SJCRH30 (cell line): ENCODE results near the gene AK1. TPM values are rescaled to one million over a fixed set of nuclear protein-coding genes. Genes with fewer than 3 reads are reported as not detected.
A peak's percentile ranks its signal among the peaks of the same experiment; 100 is the strongest.

ENCODE experiments used
- DNase-seq, 2 experiments: peaks; one replicate each; pipeline ENCODE4 v3.0.0-alpha.2; 2015 to 2020
- H3K27ac ChIP-seq: fragments of 250-450 bp; sonication (Bioruptor Pico); 2 replicates; pipeline ENCODE4 v1.5.1; 2020; ENCODE audit warnings: mild to moderate bottlenecking, moderate library complexity
- H3K27me3 ChIP-seq: fragments of 250-450 bp; sonication (Bioruptor Pico); 2 replicates; pipeline ENCODE4 v1.5.1; 2020; ENCODE audit warnings: mild to moderate bottlenecking, moderate library complexity
- H3K36me3 ChIP-seq: fragments of 250-450 bp; sonication (Bioruptor Pico); 2 replicates; pipeline ENCODE4 v1.5.1; 2020; ENCODE audit warnings: mild to moderate bottlenecking, moderate library complexity
- H3K4me1 ChIP-seq: fragments of 250-450 bp; sonication (Bioruptor Pico); 2 replicates; pipeline ENCODE4 v1.5.1; 2020; ENCODE audit warnings: mild to moderate bottlenecking, moderate library complexity
- H3K4me3 ChIP-seq: fragments of 250-450 bp; sonication (Bioruptor Pico); 2 replicates; pipeline ENCODE4 v1.5.1; 2020; ENCODE audit warnings: mild to moderate bottlenecking, moderate library complexity
- H3K9me3 ChIP-seq: fragments of 250-450 bp; sonication (Bioruptor Pico); replicated peaks from 2 replicates; pipeline ENCODE4 v1.5.1; 2020; ENCODE audit warnings: mild to moderate bottlenecking, moderate library complexity
- total RNA-seq: library from RNA; depleted of rRNA; stranded (reverse); fragments of >200 nt; shearing (Covaris generic); gene quantifications from 2 replicates; pipeline ENCODE4 v1.2.3, GENCODE V29; 2014; rRNA removed

Gene AK1, protein sequence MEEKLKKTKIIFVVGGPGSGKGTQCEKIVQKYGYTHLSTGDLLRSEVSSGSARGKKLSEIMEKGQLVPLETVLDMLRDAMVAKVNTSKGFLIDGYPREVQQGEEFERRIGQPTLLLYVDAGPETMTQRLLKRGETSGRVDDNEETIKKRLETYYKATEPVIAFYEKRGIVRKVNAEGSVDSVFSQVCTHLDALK
- 31.4 and 36.4 TPM in 2 replicates for total RNA-seq

GRCh38 chr9:127877566-127877998, at the start of gene AK1:
Gene AK1 (minus strand): TSS chr9:127877675. CDS start chr9:127874617, 3,058 bp downstream.
- Histone ChIP-seq H3K4me1 (peaks cover 6% of the 10 kb centered on the region), H3K36me3 (no peaks in the 10 kb centered on the region), H3K4me3 (peak within 1 kb of the TSS; percentile 66), H3K27ac (peak within 1 kb of the TSS; percentile 21; the same call in 1 of the 2 replicates), H3K27me3 (no peaks in the 10 kb centered on the region), H3K9me3 (no peaks in the 10 kb centered on the region)
- DNase-seq = peak; percentile 77 to 80

- Histone ChIP-seq H3K27ac (no peak overlapping the region), H3K4me1 (peaks cover 14% of the 10 kb centered on the region; the same call in 1 of the 2 replicates), H3K9me3 (no peaks in the 10 kb centered on the region), H3K4me3 (no peak overlapping the region), H3K27me3 (peaks cover 31% of the 10 kb centered on the region), H3K36me3 (no peaks in the 10 kb centered on the region)
- DNase-seq = no peak
Measured at GRCh38 chr9:127926906-127927200, 49.4 kb upstream of the AK1 start.

DNA sequence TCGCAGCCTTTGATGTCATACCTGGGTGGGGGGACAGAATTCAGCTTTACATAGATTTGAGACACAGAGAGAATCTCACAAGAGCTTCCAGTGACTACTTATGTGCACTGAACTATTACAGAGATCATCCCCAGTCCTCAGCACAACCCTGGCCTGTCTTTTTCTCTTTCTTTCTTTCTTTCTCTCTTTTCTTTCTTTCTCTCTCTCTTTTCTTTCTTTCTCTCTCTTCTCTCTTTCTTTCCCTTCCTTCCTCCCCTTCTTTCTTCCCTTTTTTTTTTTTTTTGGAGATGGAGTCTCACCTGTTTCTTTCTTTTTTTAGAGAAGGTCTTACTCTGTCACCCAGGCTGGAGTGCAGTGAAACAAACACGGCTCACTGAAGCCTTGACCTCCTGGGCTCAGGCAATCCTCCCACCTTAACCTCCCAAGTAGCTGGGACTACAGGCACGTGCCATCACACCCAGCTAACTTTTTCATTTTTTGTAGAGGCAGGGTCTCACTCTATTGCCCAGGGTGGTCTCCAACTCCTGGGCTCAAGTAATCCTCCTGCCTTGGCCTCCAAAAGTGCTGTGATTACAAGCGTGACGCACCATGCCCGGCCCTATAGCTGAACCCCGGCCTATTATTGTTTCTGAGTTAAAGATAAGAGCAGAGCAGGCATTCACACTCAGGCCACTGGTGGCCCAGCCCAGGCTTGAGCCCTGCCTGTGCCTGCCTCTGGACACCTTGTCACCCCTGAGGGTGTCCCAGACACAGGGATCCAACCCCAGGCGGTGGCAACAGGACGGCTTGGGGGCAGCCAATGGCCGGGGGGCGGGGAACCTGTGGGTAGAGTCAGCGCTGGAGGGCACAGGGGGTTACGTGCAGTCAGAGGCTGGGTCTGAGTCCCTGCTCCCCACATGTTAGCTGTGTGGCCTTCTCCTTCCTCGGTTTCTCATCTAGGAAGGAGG, 48.8 kb upstream of the AK1 start:
- Histone ChIP-seq H3K9me3 (no peaks in the 10 kb centered on the region), H3K27me3 (peaks cover 31% of the 10 kb centered on the region), H3K27ac (no peak overlapping the region), H3K4me3 (no peak overlapping the region), H3K4me1 (peaks cover 8% of the 10 kb centered on the region; the same call in 1 of the 2 replicates), H3K36me3 (no peaks in the 10 kb centered on the region)
- DNase-seq = no peak

- no peak for DNase-seq
- no peaks in the 10 kb centered on the region for H3K9me3 ChIP-seq
- H3K4me1 ChIP-seq = peaks cover under 1% of the 10 kb centered on the region; the same call in 1 of the 2 replicates
- no peak overlapping the region for H3K4me3 ChIP-seq
- H3K27ac ChIP-seq = no peak overlapping the region
- H3K27me3 ChIP-seq = peaks cover 31% of the 10 kb centered on the region
- no peaks in the 10 kb centered on the region for H3K36me3 ChIP-seq
Measured at GRCh38 chr9:127924736-127925444, 47.4 kb upstream of the AK1 start.

GRCh38 chr9:127923771-127924170, 46.3 kb upstream of the AK1 start:
- peaks cover 5% of the 10 kb centered on the region; the same call in 1 of the 2 replicates for H3K4me1 ChIP-seq
- H3K36me3 ChIP-seq = no peaks in the 10 kb centered on the region
- no peaks in the 10 kb centered on the region for H3K9me3 ChIP-seq
- H3K4me3 ChIP-seq = no peak overlapping the region
- no peak for DNase-seq
- no peak overlapping the region for H3K27ac ChIP-seq
- peaks cover 31% of the 10 kb centered on the region for H3K27me3 ChIP-seq

GRCh38 chr9:127923046-127923445, 45.6 kb upstream of the AK1 start:
- Histone ChIP-seq H3K27ac (no peak overlapping the region), H3K9me3 (no peaks in the 10 kb centered on the region), H3K4me3 (no peak overlapping the region), H3K36me3 (no peaks in the 10 kb centered on the region), H3K27me3 (peaks cover 25% of the 10 kb centered on the region), H3K4me1 (peaks cover 12% of the 10 kb centered on the region)
- DNase-seq = peak in 1 of 2 experiments; percentile 59

DNA sequence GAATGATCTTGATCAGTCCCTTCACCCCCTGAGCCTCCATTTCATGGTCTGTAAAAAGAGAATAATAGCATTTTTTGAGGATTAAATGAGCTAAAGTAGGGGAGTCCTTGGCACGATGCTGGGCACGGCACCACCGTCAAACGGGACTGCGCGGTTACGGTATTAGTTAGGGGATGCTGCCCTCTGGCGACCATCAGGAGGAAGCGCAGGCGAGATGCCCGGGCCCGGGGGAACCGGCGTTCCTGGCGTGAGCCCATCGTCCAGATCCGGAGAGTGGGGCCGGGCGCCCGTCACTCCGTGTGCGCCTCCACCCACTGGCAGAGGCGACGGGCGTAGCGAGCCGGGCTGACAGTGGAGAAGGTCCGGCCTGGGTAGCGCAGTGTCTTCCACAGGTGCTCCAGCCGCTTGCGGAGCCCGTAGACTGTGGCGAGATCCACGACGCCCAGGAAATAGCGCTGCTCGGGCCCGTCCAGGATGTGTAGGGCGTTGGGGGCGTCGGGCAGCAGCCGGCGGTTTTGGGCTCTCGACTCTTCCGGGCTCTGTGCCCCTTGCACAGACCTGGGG, 44.2 kb upstream of the AK1 start:
- Histone ChIP-seq H3K36me3 (no peaks in the 10 kb centered on the region), H3K4me1 (peaks cover 12% of the 10 kb centered on the region), H3K4me3 (no peak overlapping the region), H3K9me3 (no peaks in the 10 kb centered on the region), H3K27me3 (peaks cover 19% of the 10 kb centered on the region), H3K27ac (no peak overlapping the region)
- DNase-seq = peak; percentile 59 to 79

- no peak overlapping the region for H3K27ac ChIP-seq
- H3K4me3 ChIP-seq = no peak overlapping the region
- H3K27me3 ChIP-seq = peaks cover 12% of the 10 kb centered on the region
- no peaks in the 10 kb centered on the region for H3K36me3 ChIP-seq
- H3K4me1 ChIP-seq = peaks cover 17% of the 10 kb centered on the region
- H3K9me3 ChIP-seq = no peaks in the 10 kb centered on the region
- DNase-seq = no peak
Measured at GRCh38 chr9:127920794-127921193, 43.3 kb upstream of the AK1 start.

DNA sequence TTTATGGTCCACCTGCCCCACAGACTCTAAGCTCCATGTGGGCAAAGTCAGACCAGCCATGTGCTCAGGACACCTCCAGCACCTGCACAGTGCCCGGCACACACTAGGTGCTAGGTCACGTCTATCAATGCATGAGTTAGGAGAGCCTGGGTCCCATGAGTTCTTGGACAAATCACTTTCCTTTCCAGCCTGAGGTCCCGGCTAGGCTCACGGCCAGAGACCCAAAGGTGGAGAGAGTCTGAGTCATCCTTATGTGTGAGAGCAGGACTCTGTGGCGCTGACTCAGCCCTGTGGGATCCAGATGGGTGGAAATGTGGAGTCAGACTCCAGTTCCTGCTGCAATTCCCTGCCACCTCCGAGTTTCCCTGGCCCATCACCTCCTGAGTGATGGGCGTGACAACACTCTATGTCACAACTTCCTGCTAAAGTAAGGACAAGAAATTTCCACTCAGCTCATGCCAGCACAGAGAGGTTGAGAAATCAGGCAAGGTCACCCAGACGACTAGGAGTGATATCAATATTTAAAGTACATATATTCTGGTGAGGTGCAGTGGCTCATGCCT, 41.9 kb upstream of the AK1 start:
- Histone ChIP-seq H3K36me3 (no peaks in the 10 kb centered on the region), H3K4me1 (peaks cover 24% of the 10 kb centered on the region), H3K27me3 (no peaks in the 10 kb centered on the region), H3K27ac (no peak overlapping the region), H3K4me3 (no peak overlapping the region), H3K9me3 (no peaks in the 10 kb centered on the region)
- peak; percentile 61 to 65 for DNase-seq

DNA sequence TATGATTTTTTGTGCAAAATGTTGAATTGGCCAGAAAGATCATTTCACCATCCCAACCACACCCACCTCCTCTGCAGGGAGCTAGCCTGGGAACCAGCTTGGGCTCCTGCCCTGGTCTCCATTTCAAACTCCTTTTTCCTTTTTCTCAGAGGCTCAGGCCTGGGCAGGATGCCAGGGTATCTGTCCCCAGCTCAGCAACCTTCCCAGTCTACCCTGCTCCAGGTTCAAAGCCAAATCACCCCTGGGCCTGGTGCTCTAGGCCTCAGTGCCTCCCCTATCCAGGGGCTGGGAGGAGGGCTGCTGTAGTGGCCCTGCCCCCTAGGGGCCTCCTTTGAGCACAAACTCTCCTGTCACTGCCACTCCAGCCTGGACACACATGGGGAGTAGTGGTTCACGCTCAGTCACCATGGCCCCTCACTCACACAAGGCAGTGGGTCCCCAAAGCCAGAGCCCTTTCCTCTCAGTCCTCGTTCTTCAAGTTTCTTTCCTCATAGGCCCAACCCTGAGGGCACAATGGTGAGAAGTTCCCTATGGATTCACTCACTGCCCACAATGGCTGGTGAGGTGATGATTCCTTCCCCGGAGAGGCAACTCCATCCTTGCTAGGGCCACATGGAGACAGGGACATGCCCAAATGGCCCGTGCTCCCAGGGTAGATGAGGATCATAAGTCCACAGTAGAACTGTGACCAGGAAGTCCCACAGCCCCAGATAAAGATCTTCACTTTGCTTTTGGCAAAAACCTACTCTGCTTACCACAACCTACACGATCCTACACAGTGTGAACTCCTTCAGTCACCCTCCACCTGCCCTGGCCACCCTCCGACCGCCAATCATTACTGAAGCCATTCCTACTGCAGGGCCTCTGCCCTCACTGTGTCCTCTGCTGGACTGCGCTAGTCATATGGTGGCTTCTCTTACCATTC, 41.0 kb upstream of the AK1 start:
- peak; percentile 51 to 64 for DNase-seq
- H3K27ac ChIP-seq = no peak overlapping the region
- peaks cover 24% of the 10 kb centered on the region for H3K4me1 ChIP-seq
- no peaks in the 10 kb centered on the region for H3K9me3 ChIP-seq
- H3K36me3 ChIP-seq = no peaks in the 10 kb centered on the region
- no peaks in the 10 kb centered on the region for H3K27me3 ChIP-seq
- H3K4me3 ChIP-seq = no peak overlapping the region

- Histone ChIP-seq H3K4me3 (peak overlapping the region; percentile 68), H3K36me3 (no peaks in the 10 kb centered on the region; the same call in 1 of the 2 replicates), H3K9me3 (no peaks in the 10 kb centered on the region), H3K27me3 (no peaks in the 10 kb centered on the region), H3K4me1 (peaks cover 24% of the 10 kb centered on the region), H3K27ac (no peak overlapping the region)
- peak in 1 of 2 experiments; percentile 24 for DNase-seq
Measured at GRCh38 chr9:127917603-127918002, 40.1 kb upstream of the AK1 start.

DNA sequence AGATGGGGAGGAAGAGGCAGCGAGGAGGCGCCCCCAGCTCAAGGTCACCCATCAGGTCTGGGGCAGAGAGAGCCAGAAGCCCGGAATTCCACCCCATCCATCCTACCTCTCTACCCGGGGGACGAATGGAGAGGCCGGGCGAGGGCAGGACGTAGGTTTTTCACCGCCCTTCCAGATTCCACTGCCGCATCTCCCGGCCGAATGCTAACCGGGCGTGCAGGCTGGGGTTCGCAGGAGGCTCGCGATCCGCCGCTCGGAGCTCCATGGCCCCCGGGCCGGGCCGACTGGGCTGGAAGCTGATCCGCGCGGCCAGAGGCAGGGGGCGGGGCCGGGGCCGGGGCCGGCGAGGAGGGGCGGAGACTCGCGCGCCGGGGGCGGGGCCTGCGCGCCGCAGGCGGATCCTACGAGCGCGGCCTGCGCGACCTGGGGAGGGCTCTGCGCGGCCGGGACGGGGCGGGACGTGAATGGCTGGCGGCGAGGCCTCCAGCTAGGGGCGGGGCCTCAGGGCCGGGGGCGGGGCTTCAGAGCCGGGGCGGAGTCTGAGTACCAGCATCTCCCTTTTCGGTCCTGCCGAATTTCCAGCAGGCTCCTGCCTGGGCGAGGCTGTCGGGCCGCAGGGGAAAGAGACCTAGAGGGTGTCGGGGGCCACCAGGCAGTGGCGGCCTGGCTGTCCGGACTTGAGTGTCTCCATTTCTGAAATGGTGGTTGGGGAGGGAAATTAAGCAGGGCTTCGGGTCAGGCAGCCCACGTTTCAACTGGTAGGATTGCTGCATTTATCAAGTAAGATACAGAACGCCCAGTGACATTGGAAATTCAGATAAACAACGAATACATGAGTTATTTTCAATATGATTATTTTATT, 39.5 kb upstream of the AK1 start, which contains the start of gene ST6GALNAC4:
Gene ST6GALNAC4, minus strand, starts transcription at position 322 of the 862 bp plus-strand sequence. CDS start 622 bp downstream, outside the sequence.
- H3K27ac ChIP-seq = peak within 1 kb of the TSS; percentile 46
- H3K36me3 ChIP-seq = peaks cover 1% of the 10 kb centered on the region; the same call in 1 of the 2 replicates
- no peaks in the 10 kb centered on the region for H3K27me3 ChIP-seq
- DNase-seq = peak; percentile 93 to 95
- H3K9me3 ChIP-seq = no peaks in the 10 kb centered on the region
- peak within 1 kb of the TSS; percentile 68 for H3K4me3 ChIP-seq
- peaks cover 24% of the 10 kb centered on the region for H3K4me1 ChIP-seq
